ENCODE data around the gene RBM17. TPM values are rescaled to one million over a fixed set of nuclear protein-coding genes. Genes with fewer than 3 reads are reported as not detected.

The RBM17 gene
- total RNA-seq, 2 donors from 2014 or later = 48.5 to 65.0 TPM

DNA sequence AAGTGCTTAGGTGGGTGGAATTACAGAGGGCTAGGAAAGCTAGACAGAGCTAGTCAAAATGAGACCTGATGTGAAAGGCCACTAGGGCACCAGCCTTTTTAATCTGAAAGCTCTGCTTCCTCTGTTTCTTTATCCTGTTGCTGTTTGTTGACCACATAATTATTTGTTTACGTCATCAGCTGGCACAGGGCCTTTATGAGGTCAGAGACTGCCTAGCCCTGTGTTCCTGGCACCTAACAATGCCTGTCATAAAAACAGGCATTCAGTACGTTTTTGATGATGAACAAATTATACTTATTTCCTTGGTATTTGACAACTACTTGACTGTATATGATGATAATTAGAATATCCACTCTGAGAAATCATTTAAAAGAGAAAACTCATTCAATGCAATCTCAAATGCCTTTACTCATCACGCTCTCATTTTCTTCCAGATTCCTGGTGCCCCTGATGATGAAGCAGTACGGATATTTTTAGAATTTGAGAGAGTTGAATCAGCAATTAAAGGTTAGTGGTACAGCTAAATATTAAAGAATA is 26.0 kb downstream of the RBM17 start:
- ATAC-seq (ENCODE audit: insufficient number of reproducible peaks, low FRiP score, low read depth) (no peak), DNase-seq (ENCODE audit: low spot score) (no peak)
- Histone ChIP-seq H3K36me3 (peaks cover 22% of the 10 kb centered on the region), H3K27me3 (replicated peaks; ENCODE audit: insufficient read depth) (no peaks in the 10 kb centered on the region), H3K4me1 (ENCODE audit: control insufficient read depth in 1 of 2, low read depth in 2 of 2) (peaks cover 2 to 19% of the 10 kb centered on the region in 2 donors), H3K27ac (peak overlapping the region; percentile 19 to 60), H3K4me3 (no peak overlapping the region), H3K9me3 (no peaks in the 10 kb centered on the region)
- TF ChIP-seq, protein P1, sequence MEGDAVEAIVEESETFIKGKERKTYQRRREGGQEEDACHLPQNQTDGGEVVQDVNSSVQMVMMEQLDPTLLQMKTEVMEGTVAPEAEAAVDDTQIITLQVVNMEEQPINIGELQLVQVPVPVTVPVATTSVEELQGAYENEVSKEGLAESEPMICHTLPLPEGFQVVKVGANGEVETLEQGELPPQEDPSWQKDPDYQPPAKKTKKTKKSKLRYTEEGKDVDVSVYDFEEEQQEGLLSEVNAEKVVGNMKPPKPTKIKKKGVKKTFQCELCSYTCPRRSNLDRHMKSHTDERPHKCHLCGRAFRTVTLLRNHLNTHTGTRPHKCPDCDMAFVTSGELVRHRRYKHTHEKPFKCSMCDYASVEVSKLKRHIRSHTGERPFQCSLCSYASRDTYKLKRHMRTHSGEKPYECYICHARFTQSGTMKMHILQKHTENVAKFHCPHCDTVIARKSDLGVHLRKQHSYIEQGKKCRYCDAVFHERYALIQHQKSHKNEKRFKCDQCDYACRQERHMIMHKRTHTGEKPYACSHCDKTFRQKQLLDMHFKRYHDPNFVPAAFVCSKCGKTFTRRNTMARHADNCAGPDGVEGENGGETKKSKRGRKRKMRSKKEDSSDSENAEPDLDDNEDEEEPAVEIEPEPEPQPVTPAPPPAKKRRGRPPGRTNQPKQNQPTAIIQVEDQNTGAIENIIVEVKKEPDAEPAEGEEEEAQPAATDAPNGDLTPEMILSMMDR (IDR thresholded peaks at IDR 0.05) = no peak

- ATAC-seq (ENCODE audit: insufficient number of reproducible peaks, low FRiP score, low read depth) (no peak), DNase-seq (ENCODE audit: low spot score) (no peak)
- H3K27ac ChIP-seq = peak overlapping the region; percentile 19 to 60
- TF ChIP-seq, protein P1 (IDR thresholded peaks at IDR 0.05) = no peak
- H3K4me3 ChIP-seq = no peak overlapping the region
- H3K9me3 ChIP-seq = no peaks in the 10 kb centered on the region
- H3K27me3 ChIP-seq (replicated peaks; ENCODE audit: insufficient read depth) = no peaks in the 10 kb centered on the region
- peaks cover 17% of the 10 kb centered on the region for H3K36me3 ChIP-seq
- H3K4me1 ChIP-seq (ENCODE audit: control insufficient read depth in 1 of 2, low read depth in 2 of 2) = peaks cover 2 to 21% of the 10 kb centered on the region in 2 donors
Observed at GRCh38 chr10:6115411-6115810, 26.6 kb downstream of the RBM17 start.

DNA sequence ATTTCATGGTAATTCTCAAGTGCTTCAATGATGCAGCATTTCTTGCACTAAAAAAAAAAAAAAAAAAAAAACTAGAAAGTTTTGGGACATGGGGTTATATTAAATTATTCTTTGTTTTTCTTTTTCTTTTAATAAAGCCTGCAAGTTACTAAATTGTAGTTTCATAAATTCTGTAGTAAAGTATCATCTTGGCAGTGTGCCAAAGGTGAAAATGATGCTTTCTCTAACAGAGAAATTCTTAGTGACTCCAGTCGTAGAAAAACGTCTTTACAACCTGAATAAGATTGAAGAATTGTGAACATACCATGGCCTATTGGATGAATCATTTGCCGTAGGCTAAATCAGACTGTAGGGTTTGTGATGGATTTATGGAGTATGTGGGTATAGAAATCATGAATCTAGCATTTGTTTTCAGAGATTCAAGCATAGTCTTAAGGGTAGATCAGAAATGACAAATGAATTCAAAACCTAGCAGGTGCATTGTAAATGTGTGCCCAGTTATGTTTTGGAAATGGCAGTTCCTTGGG is 27.1 kb downstream of the RBM17 start:
- Histone ChIP-seq H3K4me3 (no peak overlapping the region), H3K4me1 (ENCODE audit: control insufficient read depth in 1 of 2, low read depth in 2 of 2) (peaks cover 2 to 23% of the 10 kb centered on the region in 2 donors), H3K9me3 (no peaks in the 10 kb centered on the region), H3K27ac (peak overlapping the region; percentile 26 to 60), H3K27me3 (replicated peaks; ENCODE audit: insufficient read depth) (no peaks in the 10 kb centered on the region), H3K36me3 (peaks cover 13% of the 10 kb centered on the region)
- TF ChIP-seq, protein P1 (IDR thresholded peaks at IDR 0.05) = no peak
- DNase-seq (ENCODE audit: low spot score) (no peak), ATAC-seq (ENCODE audit: insufficient number of reproducible peaks, low FRiP score, low read depth) (no peak)

GRCh38 chr10:6116806-6117205 is 28.0 kb downstream of the RBM17 start:
- no peak for DNase-seq (ENCODE audit: low spot score)
- H3K4me3 ChIP-seq = no peak overlapping the region
- ATAC-seq (ENCODE audit: insufficient number of reproducible peaks, low FRiP score, low read depth) = no peak
- no peaks in the 10 kb centered on the region for H3K27me3 ChIP-seq (replicated peaks; ENCODE audit: insufficient read depth)
- peak overlapping the region in 1 of 2 donors; percentile 39 for H3K27ac ChIP-seq
- TF ChIP-seq, protein P1 (IDR thresholded peaks at IDR 0.05) = no peak
- peaks cover 13% of the 10 kb centered on the region for H3K36me3 ChIP-seq
- no peaks in the 10 kb centered on the region for H3K9me3 ChIP-seq
- H3K4me1 ChIP-seq (ENCODE audit: control insufficient read depth in 1 of 2, low read depth in 2 of 2) = peaks cover 2 to 23% of the 10 kb centered on the region in 2 donors

DNA sequence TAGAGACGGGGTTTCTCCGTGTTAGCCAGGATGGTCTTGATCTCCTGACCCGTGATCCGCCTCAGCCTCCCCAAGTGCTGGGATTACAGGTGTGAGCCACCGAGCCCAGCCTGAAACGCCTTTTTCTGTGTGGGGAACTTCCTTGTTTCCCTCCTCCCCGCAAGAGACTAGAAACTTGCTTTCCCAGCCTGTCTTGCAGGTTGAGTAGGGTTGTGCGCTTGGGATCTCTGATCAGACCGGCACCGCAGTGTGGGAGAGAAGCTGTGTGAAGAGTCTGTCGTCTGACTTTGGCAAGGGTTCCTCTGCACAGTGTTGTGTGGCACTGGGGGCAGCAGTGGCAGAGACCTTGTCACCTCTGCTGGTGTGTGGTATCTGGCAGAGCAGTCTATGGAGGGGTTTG is 28.9 kb downstream of the RBM17 start:
- no peak overlapping the region for H3K4me3 ChIP-seq
- no peak overlapping the region for H3K27ac ChIP-seq
- ATAC-seq (ENCODE audit: insufficient number of reproducible peaks, low FRiP score, low read depth) (no peak), DNase-seq (ENCODE audit: low spot score) (no peak)
- TF ChIP-seq, protein P1 (IDR thresholded peaks at IDR 0.05) = no peak
- H3K27me3 ChIP-seq (replicated peaks; ENCODE audit: insufficient read depth) = no peaks in the 10 kb centered on the region
- peaks cover 2 to 23% of the 10 kb centered on the region in 2 donors for H3K4me1 ChIP-seq (ENCODE audit: control insufficient read depth in 1 of 2, low read depth in 2 of 2)
- peaks cover 7% of the 10 kb centered on the region for H3K36me3 ChIP-seq
- no peaks in the 10 kb centered on the region for H3K9me3 ChIP-seq

Measured in thoracic aorta (tissue), 2 donors.